Activated CD8-positive, alpha-beta T cell treated with anti-CD3 and anti-CD28 coated beads for 36 hours (primary cell): Measurements from ENCODE around the gene NOSTRIN. TPM values are rescaled to one million over a fixed set of nuclear protein-coding genes. Genes with fewer than 3 reads are reported as not detected.

Source experiments
- ATAC-seq: fragments of 200-7000 bp; cut with Tn5 transposase; one replicate; pipeline ENCODE4 v1.10.0; 2021; ENCODE audit warnings: mild to moderate bottlenecking, moderate library complexity
- CTCF ChIA-PET: fragments of 350-600 bp; sonication (Branson Sonifier 250); formaldehyde crosslinking; loops from one replicate; lab custom pipeline; 2021; ENCODE audit warnings: antibody characterized with exemption; lab: Charles Lee
- POLR2A ChIA-PET: fragments of 350-600 bp; sonication (Branson Sonifier 250); formaldehyde crosslinking; loops from one replicate; lab custom pipeline; 2021; ENCODE audit warnings: antibody characterized with exemption; lab: Charles Lee
- DNase-seq: peaks from one replicate; pipeline ENCODE4 v3.0.0-alpha.2; 2020
- H3K27ac Mint-ChIP-seq: one replicate; pipeline ENCODE4 v1.8.0; 2021; ENCODE audit warnings: mild to moderate bottlenecking, mixed read lengths
- H3K27me3 Mint-ChIP-seq: one replicate; pipeline ENCODE4 v1.8.0; 2021; ENCODE audit warnings: mixed read lengths
- H3K36me3 Mint-ChIP-seq: one replicate; pipeline ENCODE4 v1.8.0; 2021; ENCODE audit warnings: low read depth, mixed read lengths
- H3K4me1 Mint-ChIP-seq: one replicate; pipeline ENCODE4 v1.8.0; 2021; ENCODE audit warnings: low read depth, mixed read lengths
- H3K4me3 Mint-ChIP-seq: one replicate; pipeline ENCODE4 v1.8.0; 2021; ENCODE audit warnings: mild to moderate bottlenecking, moderate library complexity, mixed read lengths
- H3K9me3 Mint-ChIP-seq: one replicate; pipeline ENCODE4 v1.8.0; 2021; ENCODE audit warnings: mixed read lengths
- CTCF ChIP-seq: fragments of 200-600 bp; IDR thresholded peaks from one replicate; pipeline ENCODE4 v1.8.0; 2022; ENCODE audit warnings: antibody characterized with exemption, mild to moderate bottlenecking
- intact Hi-C: fragments of 100-400 bp; cut with micrococcal nuclease; formaldehyde crosslinking; loops from one replicate; pipeline ENCODE4 v1.10.0; 2022
- total RNA-seq, 2 experiments: library from RNA; stranded (reverse); gene quantifications; one replicate each; pipeline ENCODE4 v1.2.3, GENCODE V29; 2021

The NOSTRIN gene
- total RNA-seq, 2 experiments from 2014 or later, result not detected

- H3K4me3 Mint-ChIP-seq, result no peak overlapping the region
- ChIA-PET POLR2A (no interaction called here), CTCF (no interaction called here)
- H3K4me1 Mint-ChIP-seq, result no peaks in the 10 kb centered on the region
- no peak for ATAC-seq
- H3K27ac Mint-ChIP-seq, result no peak overlapping the region
- intact Hi-C loops, result no loop called here
- H3K27me3 Mint-ChIP-seq, result no peaks in the 10 kb centered on the region
- no peak for DNase-seq
- H3K36me3 Mint-ChIP-seq, result no peaks in the 10 kb centered on the region
- no peaks in the 10 kb centered on the region for H3K9me3 Mint-ChIP-seq
- no peak for TF ChIP-seq CTCF
Observed at GRCh38 chr2:168848225-168848624, 45.8 kb downstream of the NOSTRIN start.

- intact Hi-C loops, result no loop called here
- POLR2A ChIA-PET, result interaction anchor here (1.0 kb wide), 1 partner anchor 41 kb away, joined by 3 read pairs; the partner anchor contains the start of gene SPC25
- no peak for TF ChIP-seq CTCF
- Mint-ChIP-seq H3K9me3 (no peaks in the 10 kb centered on the region), H3K36me3 (peaks cover 4% of the 10 kb centered on the region), H3K27ac (no peak overlapping the region), H3K4me3 (no peak overlapping the region), H3K4me1 (no peaks in the 10 kb centered on the region), H3K27me3 (no peaks in the 10 kb centered on the region)
- ATAC-seq, result no peak
- CTCF ChIA-PET, result no interaction called here
- peak; percentile 20 for DNase-seq
Observed at GRCh38 chr2:168849610-168850009, 47.2 kb downstream of the NOSTRIN start.

- Mint-ChIP-seq H3K4me1 (no peaks in the 10 kb centered on the region), H3K27me3 (no peaks in the 10 kb centered on the region), H3K9me3 (no peaks in the 10 kb centered on the region), H3K36me3 (peaks cover 5% of the 10 kb centered on the region), H3K27ac (no peak overlapping the region), H3K4me3 (no peak overlapping the region)
- DNase-seq (no peak), ATAC-seq (no peak)
- POLR2A ChIA-PET, result no interaction called here
- CTCF ChIA-PET, result no interaction called here
- intact Hi-C loops, result no loop called here
- no peak for TF ChIP-seq CTCF
Observed at GRCh38 chr2:168850846-168851245, 48.4 kb downstream of the NOSTRIN start.

GRCh38 chr2:168851674-168852320, 49.4 kb downstream of the NOSTRIN start:
- peaks cover 5% of the 10 kb centered on the region for H3K36me3 Mint-ChIP-seq
- POLR2A ChIA-PET, result no interaction called here
- no peak overlapping the region for H3K27ac Mint-ChIP-seq
- CTCF ChIA-PET, result no interaction called here
- no peaks in the 10 kb centered on the region for H3K4me1 Mint-ChIP-seq
- H3K27me3 Mint-ChIP-seq, result no peaks in the 10 kb centered on the region
- ATAC-seq, result no peak
- no peaks in the 10 kb centered on the region for H3K9me3 Mint-ChIP-seq
- H3K4me3 Mint-ChIP-seq, result no peak overlapping the region
- intact Hi-C loops, result no loop called here
- no peak for DNase-seq
- no peak for TF ChIP-seq CTCF

- Mint-ChIP-seq H3K27ac (no peak overlapping the region), H3K9me3 (no peaks in the 10 kb centered on the region), H3K4me3 (no peak overlapping the region), H3K27me3 (no peaks in the 10 kb centered on the region), H3K36me3 (peaks cover 5% of the 10 kb centered on the region), H3K4me1 (no peaks in the 10 kb centered on the region)
- CTCF ChIA-PET, result no interaction called here
- POLR2A ChIA-PET, result no interaction called here
- no peak for DNase-seq
- no peak for TF ChIP-seq CTCF
- ATAC-seq, result no peak
- intact Hi-C loops, result no loop called here
Observed at GRCh38 chr2:168852481-168852880, 50.0 kb downstream of the NOSTRIN start.
